ENCODE measurements around the gene CDK11B. TPM values are rescaled to one million over a fixed set of nuclear protein-coding genes. Genes with fewer than 3 reads are reported as not detected.
"Not testable (repeated sequence)": the region's sequence is repeated elsewhere in the genome, so short reads cannot be mapped to it uniquely, and the experiment has no call there.

CDK11B gene
- total RNA-seq = 28.5 and 29.1 TPM in 2 replicates

- Mint-ChIP-seq H3K27ac (peak within 1 kb of the TSS; percentile 99), H3K4me3 (peak within 1 kb of the TSS; percentile 93), H3K36me3 (ENCODE audit: low read depth) (peaks cover 25% of the 10 kb centered on the region)
- H3K9me3 Mint-ChIP-seq, CTCF ChIA-PET, H3K27me3 Mint-ChIP-seq, H3K4me1 Mint-ChIP-seq, POLR2A ChIA-PET: not testable (repeated sequence)
- ATAC-seq (ENCODE audit: low read depth) = peak; percentile 90
- peak; percentile 88 for DNase-seq
- intact Hi-C loops (cut with micrococcal nuclease) = loop anchor here (1.0 to 10.0 kb wide), 4 partner anchors 20 to 246 kb away; partner anchors contain the start of genes MIB2 and SSU72
Measured at GRCh38 chr1:1658583-1659549, at the start of gene CDK11B. TSS of gene CDK11B (minus strand) at chr1:1659004. CDS start at chr1:1657485, 1,519 bp downstream.

GRCh38 chr1:1707897-1708296 is 49.1 kb upstream of the CDK11B start:
- H3K36me3 Mint-ChIP-seq (ENCODE audit: low read depth); CTCF ChIA-PET; DNase-seq; H3K4me1 Mint-ChIP-seq; POLR2A ChIA-PET; H3K9me3 Mint-ChIP-seq; intact Hi-C loops (cut with micrococcal nuclease); ATAC-seq (ENCODE audit: low read depth); H3K27me3 Mint-ChIP-seq; H3K27ac Mint-ChIP-seq; H3K4me3 Mint-ChIP-seq: not testable (repeated sequence)

DNA sequence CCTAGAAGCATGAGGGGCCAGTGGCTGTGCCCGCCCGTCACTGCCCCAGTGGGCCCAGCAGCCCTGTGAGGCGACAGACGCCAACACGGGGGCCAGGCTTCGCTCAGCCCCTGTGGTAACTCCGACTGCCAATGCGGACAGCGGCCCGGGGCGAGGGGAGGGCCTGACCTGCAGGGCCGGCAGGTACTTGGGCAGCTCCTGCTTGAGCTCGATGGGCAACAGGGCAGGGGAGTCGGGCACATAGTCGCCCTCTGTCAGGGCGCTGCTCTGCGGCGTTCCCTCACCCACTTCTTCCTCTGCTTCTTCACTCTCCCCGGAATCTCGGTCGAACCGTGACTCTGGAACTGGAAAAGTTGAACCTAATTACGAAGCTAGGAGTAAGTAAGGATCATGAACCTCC is 48.4 kb upstream of the CDK11B start:
- POLR2A ChIA-PET; H3K27ac Mint-ChIP-seq; H3K36me3 Mint-ChIP-seq (ENCODE audit: low read depth); CTCF ChIA-PET; ATAC-seq (ENCODE audit: low read depth); intact Hi-C loops (cut with micrococcal nuclease); H3K4me3 Mint-ChIP-seq; H3K27me3 Mint-ChIP-seq; H3K9me3 Mint-ChIP-seq; DNase-seq; H3K4me1 Mint-ChIP-seq: not testable (repeated sequence)

DNA sequence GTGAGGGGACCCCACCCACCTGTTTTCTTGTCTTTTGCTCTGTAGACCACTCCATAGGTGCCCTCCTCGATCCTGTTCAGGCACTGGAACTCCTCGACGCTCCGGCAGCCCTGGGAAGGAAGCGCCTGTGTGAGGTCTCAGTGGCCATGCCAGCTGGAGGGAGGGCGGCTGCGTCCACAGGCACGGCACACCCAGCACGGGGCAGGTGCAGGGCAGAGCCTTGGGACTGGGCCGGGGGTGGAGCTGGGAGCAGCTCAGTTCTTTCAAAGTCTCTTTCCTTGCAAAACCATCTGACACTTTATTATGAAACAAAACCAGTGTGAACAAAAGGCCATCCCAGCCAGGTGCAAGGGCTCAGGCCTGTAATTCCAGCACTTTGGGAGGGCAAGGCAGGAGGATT is 46.8 kb upstream of the CDK11B start:
- H3K4me3 Mint-ChIP-seq; ATAC-seq (ENCODE audit: low read depth); H3K27ac Mint-ChIP-seq; H3K9me3 Mint-ChIP-seq; CTCF ChIA-PET; POLR2A ChIA-PET; H3K4me1 Mint-ChIP-seq; H3K27me3 Mint-ChIP-seq; H3K36me3 Mint-ChIP-seq (ENCODE audit: low read depth); intact Hi-C loops (cut with micrococcal nuclease); DNase-seq: not testable (repeated sequence)

DNA sequence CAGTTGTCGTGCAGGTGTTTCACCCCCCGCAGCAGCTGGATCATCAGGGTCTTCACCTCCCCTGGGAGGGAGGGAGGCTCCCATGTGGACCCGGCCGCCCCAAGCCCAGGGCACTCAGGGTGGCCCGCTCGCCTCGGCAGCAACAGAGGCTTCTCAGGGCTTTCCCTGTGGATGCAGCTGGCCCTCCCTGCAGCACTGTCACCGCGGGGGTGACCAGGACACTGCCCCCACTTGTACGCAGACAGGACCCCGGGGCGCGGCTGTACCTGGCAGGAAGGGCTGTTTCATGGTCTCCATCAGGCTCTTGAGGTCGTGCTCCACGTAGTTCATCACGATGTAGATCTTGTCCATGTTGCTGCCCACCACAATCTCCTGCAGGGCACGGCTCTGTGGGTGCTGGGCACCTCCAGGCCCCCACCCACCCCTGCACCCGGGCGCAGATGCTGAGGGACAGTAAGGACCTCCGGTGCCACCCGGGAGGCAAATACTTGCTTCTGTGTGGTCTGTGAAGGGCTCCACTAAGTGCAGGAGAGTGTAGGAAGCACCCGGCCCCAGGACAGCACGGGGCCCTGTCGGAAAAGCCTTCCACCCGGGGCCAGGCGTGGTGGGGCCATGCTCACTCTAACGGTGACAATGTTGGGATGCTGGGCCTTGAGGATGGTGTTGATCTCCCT is 45.6 kb upstream of the CDK11B start:
- H3K4me1 Mint-ChIP-seq; H3K27me3 Mint-ChIP-seq; H3K4me3 Mint-ChIP-seq; DNase-seq; ATAC-seq (ENCODE audit: low read depth); POLR2A ChIA-PET; intact Hi-C loops (cut with micrococcal nuclease); H3K36me3 Mint-ChIP-seq (ENCODE audit: low read depth); CTCF ChIA-PET; H3K9me3 Mint-ChIP-seq; H3K27ac Mint-ChIP-seq: not testable (repeated sequence)

- no peaks in the 10 kb centered on the region for H3K27me3 Mint-ChIP-seq
- peaks cover 6% of the 10 kb centered on the region for H3K36me3 Mint-ChIP-seq (ENCODE audit: low read depth)
- no peak overlapping the region for H3K4me3 Mint-ChIP-seq
- DNase-seq (no peak), ATAC-seq (ENCODE audit: low read depth) (no peak)
- no peak overlapping the region for H3K27ac Mint-ChIP-seq
- POLR2A ChIA-PET = no interaction called here
- CTCF ChIA-PET = no interaction called here
- no peaks in the 10 kb centered on the region for H3K4me1 Mint-ChIP-seq
- intact Hi-C loops (cut with micrococcal nuclease) = no loop called here
- TF ChIP-seq, protein P1, sequence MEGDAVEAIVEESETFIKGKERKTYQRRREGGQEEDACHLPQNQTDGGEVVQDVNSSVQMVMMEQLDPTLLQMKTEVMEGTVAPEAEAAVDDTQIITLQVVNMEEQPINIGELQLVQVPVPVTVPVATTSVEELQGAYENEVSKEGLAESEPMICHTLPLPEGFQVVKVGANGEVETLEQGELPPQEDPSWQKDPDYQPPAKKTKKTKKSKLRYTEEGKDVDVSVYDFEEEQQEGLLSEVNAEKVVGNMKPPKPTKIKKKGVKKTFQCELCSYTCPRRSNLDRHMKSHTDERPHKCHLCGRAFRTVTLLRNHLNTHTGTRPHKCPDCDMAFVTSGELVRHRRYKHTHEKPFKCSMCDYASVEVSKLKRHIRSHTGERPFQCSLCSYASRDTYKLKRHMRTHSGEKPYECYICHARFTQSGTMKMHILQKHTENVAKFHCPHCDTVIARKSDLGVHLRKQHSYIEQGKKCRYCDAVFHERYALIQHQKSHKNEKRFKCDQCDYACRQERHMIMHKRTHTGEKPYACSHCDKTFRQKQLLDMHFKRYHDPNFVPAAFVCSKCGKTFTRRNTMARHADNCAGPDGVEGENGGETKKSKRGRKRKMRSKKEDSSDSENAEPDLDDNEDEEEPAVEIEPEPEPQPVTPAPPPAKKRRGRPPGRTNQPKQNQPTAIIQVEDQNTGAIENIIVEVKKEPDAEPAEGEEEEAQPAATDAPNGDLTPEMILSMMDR (IDR thresholded peaks at IDR 0.05) = no peak
- H3K9me3 Mint-ChIP-seq = no peaks in the 10 kb centered on the region
Measured at GRCh38 chr1:1703796-1704195, 45.0 kb upstream of the CDK11B start.

- H3K27ac Mint-ChIP-seq; DNase-seq; H3K4me3 Mint-ChIP-seq; intact Hi-C loops (cut with micrococcal nuclease); H3K36me3 Mint-ChIP-seq (ENCODE audit: low read depth); CTCF ChIA-PET; ATAC-seq (ENCODE audit: low read depth); H3K4me1 Mint-ChIP-seq; H3K27me3 Mint-ChIP-seq; POLR2A ChIA-PET; H3K9me3 Mint-ChIP-seq: not testable (repeated sequence)
Measured at GRCh38 chr1:1702506-1702905, 43.7 kb upstream of the CDK11B start.

DNA sequence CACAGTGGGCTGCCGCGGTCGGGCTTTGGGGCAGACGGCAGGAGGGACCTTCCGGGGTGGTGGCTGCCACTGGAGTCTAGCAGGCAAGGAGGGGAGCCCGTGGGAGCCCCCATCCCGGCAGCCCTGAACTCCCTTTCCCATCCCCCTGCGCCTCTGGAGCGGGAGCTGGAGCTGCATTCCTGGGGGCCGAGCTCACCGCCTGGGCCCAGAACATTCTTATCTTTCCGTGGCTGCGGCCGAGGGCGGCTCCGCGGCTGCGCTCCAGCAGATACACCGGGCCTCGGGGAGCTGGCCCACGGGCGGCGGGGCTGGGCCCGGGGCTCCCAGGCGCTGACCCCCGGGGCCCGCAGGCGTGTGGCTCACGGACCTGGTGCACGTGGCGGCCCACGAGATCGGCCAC is 41.8 kb upstream of the CDK11B start:
- POLR2A ChIA-PET; H3K4me3 Mint-ChIP-seq; intact Hi-C loops (cut with micrococcal nuclease); CTCF ChIA-PET; H3K9me3 Mint-ChIP-seq; H3K36me3 Mint-ChIP-seq (ENCODE audit: low read depth); H3K4me1 Mint-ChIP-seq; H3K27me3 Mint-ChIP-seq; H3K27ac Mint-ChIP-seq; DNase-seq: not testable (repeated sequence)
- peak; percentile 18 for ATAC-seq (ENCODE audit: low read depth)

- H3K9me3 Mint-ChIP-seq = not testable (repeated sequence)
Measured at GRCh38 chr1:1700067-1700466, 41.3 kb upstream of the CDK11B start.

GRCh38 chr1:1699061-1699460 is 40.3 kb upstream of the CDK11B start:
- not testable (repeated sequence) for DNase-seq, H3K4me1 Mint-ChIP-seq

More at GRCh38 chr1:1700067-1700466, 41.3 kb upstream of the CDK11B start:
- H3K27me3 Mint-ChIP-seq; DNase-seq; H3K4me3 Mint-ChIP-seq; H3K36me3 Mint-ChIP-seq (ENCODE audit: low read depth); H3K27ac Mint-ChIP-seq; intact Hi-C loops (cut with micrococcal nuclease); H3K4me1 Mint-ChIP-seq; CTCF ChIA-PET; POLR2A ChIA-PET: not testable (repeated sequence)
- peak; percentile 75 for ATAC-seq (ENCODE audit: low read depth)

More at GRCh38 chr1:1699061-1699460, 40.3 kb upstream of the CDK11B start:
- H3K36me3 Mint-ChIP-seq (ENCODE audit: low read depth); H3K4me3 Mint-ChIP-seq; intact Hi-C loops (cut with micrococcal nuclease); CTCF ChIA-PET; POLR2A ChIA-PET; H3K9me3 Mint-ChIP-seq; ATAC-seq (ENCODE audit: low read depth); H3K27me3 Mint-ChIP-seq; H3K27ac Mint-ChIP-seq: not testable (repeated sequence)
